NCI-H2029 (cell line): ENCODE measurements around the gene MICU1.
"Not testable (repeated sequence)": the region's sequence is repeated elsewhere in the genome, so short reads cannot be mapped to it uniquely, and the experiment has no call there.

Experiments used
- DNase-seq: peaks from one replicate; lab custom pipeline; 2025; lab: John Stamatoyannopoulos, UW

The MICU1 gene

DNA sequence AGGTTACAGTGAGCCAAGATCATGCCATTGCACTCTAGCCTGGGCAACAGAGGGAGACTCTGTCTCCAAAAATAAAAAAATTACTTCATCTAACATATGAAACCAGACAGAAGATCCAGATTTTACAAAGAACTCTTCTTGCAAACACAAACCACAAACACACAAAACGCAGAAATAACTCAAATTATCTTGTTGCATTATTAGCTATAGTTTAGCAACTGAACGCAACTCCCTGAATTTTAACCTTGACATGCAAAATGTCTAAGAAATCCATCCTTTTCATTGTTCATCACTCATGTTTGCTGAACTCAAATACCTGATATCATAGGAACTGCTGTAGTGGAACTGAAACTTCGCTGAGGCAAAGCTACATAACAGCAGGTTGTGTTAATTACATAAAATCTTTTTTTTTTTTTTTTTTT, 64.1 kb downstream of the MICU1 start:
- no peak for DNase-seq

DNA sequence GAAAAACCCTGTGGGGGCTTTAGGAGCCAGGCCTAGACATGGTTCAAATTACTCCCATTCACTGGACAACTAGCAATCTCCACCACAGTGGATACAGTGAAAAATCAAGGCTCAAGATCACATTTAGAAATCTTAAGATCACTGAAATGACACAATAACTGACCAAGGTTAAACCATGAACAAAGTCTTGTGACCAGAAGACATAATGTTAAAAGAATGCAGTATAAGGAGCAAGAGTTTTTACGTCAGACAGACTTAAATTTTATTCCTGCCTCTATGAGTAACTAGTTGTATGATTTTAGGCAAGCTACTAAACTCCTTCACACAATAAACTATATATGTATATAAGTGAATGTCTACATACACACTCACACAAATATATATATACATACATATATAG, 68.5 kb downstream of the MICU1 start:
- DNase-seq: no peak

DNA sequence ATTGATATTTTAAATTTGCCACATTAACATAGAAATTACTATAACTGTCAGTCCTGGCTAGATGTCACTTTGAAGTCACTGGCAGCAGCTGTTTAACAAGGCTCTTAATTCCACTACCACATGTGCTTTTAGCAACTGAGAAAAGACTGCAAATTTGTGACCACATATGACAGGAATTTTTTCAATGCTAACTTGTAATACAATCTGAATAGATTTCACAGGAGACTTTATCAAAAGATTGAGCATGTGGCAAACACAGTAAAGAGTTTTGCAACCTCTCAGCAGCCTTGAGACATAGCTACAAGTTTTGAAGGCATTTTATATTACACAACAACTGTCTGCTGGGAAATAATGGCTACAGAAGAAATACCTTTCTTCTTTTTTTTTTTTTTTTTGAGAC, 73.0 kb downstream of the MICU1 start:
- DNase-seq: no peak

DNA sequence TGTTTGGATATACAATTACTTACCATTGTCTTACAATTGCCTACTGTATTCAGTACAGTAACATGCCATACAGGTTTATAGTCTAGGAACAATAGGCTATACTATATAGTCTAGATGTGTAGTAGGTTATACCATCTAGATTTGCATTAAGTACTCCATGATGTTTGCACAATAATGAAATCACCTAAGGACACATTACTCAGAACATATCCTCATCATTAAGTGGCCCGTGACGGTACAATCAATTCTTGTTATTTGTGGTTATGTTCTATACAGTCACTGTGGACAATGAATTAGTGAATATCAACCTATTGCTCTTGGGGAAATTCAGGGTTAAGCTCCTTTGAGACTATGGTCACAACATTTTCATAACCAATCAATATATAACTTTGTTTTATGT, 75.6 kb downstream of the MICU1 start:
- no peak for DNase-seq

DNA sequence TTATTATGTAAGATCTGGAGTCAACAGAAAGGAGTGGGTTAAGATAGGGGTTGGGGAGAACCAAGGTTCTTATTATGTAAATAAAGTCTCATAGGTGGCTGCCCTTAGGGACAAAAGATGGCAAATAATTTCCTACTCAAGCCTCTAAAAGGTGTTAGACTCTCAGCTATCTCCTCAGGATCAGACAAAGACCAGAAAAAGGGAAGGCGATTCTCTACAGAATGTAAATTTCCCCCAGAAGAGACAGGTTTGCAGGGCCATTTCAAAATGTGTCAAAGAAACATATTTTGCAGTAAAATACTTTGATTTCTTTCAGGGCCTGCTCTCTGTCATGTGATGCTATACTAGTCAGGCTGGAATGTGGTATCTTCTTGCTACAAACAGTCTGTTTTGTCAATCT, 80.3 kb downstream of the MICU1 start:
- no peak for DNase-seq

DNA sequence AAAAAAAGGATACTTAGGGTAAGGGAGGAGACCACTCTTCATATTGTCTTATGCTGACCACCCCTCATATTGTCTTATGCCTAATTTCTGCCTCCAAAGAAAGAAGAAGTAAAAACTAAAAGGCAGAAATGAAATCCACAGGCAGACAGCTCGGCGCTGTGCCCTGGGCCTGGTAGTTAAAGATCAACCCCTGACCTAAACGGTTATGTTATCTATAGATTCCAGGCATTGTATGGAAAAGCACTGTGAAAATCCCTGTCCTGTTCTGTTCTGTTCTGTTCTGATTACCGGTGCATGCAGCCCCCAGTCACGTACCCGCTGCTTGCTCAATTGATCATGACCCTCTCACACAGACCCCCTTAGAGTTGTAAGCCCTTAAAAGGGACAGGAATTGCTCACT, 82.0 kb downstream of the MICU1 start:
- DNase-seq: not testable (repeated sequence)

DNA sequence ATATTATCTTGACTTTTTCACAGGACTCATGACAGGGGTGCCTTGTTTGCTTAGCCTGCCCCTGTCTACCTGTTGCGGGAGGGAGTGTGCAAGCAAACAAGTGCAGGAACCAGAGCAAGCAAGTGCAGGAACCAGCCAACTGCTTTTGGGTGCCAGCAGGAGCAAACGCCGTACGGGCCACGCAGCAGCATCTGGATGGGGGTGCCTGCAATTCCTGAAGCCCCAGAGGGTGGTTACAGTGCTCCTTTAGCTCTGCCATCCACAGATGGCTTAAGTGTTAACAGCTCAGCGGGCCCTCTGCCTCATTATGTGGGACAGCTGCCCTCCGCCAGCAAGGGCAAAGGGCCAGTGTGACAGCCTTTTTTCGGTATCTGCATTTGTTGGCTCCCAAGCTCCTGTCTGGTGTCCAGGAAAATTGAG, 83.5 kb downstream of the MICU1 start:
- no peak for DNase-seq

DNA sequence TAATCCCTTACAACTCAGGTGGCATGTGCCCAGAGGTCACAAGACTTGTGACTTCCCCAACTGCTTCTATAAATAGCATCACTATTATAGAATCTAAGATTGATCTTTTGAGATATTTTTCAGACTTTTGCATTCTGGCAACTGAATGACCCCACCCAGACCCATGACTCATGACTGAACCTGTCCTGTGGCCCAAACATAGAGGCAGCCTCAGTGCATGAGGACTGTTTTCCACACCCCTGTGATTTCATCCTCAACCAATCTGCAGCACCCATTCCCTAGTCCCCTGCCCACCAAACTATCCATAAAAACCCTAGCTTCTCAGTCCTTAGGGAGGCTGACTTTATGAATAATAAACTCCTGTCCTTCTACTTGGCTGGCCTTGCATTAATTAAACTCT, 84.5 kb downstream of the MICU1 start:
- no peak for DNase-seq

DNA sequence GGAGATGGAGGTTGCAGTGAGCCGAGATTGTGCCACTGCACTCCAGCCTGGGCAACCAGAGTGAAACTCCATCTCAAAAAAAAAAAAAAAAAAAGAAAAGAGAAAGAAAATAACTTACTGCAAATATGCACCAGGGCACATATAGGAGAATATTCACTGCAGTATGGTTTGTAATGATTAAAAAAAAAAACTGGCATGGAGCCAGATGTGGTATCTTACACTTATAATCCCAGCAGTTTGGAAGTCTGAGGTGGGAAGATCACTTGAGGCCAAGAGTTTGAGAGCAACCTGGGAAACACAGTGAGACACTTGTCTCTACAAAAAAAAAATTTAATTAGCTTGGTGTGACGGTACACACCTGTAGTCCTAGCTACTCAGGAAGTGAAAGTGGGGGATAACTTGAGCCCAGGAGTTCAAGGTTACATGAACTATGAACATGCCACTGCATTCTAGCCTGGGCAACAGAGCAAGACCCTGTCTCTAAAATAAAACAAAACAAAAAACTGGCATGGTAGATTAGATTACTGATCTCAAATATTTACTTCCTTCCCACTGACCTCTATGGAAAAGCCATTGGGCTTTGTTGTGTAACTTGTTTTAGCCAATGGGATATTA, 85.6 kb downstream of the MICU1 start:
- DNase-seq: no peak

DNA sequence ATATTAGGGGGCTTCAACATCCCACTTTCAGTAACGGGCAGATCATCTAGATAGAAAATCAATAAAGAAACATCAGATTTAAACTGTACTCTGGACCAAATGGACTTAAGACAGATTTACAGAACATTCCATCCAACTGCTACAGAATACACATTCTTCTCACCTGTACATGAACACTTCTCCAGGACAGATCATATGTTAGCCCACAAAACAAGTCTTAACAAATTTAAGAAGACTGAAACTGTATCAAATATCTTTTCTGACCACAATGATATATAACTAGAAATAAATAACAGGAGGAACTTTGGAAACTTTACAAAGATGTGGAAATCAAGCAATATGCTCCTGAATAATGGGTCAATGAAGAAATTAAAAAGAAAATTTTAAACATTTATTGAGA, 86.7 kb downstream of the MICU1 start:
- DNase-seq: no peak

DNA sequence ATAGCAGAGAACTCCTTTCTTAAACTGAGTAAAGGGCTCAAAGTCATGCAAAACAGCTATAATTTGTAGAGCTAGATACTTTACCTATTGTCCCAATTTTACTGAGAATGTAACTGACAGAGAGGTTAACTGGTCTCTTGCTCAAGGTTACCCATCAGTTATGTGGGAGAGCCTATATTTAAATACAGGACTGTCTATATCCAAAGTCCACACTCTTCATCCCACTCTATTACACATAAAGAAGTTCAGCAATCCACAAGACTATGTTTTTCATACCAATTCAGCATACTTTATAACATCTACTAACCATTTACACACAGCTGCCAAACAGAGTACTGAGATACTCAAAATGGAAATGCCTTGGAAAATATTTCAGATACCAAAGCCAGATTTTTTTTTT, 100.2 kb downstream of the MICU1 start:
- DNase-seq: no peak

DNA sequence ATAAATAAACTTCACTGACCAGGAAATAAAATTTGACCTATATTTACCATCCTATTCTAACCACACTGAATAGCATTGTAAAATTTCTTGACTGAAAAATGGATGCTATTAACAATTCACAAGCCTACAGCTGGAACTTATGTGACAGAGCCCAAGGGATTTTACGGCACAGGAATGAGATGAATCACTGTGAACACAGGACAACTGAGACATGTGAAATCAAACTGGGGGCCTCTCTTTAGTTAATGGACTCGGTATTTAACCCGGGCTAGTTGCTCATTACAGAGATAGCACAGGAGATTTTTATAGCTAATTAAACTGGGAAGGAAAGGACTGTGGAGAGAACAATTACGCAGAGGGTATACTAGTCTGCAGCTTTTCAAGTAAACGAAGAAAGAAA, 100.6 kb downstream of the MICU1 start:
- DNase-seq: no peak

DNA sequence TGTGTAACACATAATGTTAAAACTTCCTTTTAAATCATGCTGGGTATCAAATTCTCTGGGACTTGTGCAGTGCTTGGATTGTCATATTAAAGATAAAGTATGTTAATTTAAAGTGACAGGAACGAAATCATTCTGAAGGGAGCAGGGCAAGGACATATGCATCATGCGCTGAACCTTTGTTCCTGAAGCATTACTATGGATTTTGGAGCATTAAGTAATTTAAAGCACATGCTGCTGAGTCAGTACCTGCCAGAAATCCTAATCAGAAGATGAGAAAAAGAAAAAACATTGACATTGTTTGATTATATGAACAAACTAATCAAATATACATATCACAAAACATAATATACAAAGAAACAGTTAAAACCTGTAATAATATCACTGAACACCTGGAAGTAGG, 101.4 kb downstream of the MICU1 start:
- DNase-seq: no peak

DNA sequence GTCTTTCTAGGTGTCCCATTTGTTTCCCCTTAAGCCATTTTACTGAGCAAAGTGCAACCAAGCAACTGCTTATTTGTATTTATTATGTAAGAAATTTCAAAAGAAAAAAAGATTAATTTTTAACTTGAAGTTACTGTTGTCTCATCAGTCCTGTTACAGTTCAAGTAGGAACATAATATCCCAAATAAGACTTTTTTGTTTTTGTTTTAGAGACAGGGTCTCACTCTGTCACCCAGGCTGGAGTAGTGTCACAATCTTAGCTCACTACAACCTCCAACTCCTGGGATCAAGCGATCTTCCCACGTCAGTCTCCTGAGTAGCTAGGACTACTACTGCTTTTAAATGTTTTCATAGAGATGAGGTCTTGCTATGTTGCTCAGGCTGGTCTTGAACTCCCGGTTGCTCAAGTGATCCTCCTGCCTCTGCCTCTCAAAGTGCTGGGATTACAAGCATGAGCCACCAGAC, 101.9 kb downstream of the MICU1 start:
- no peak for DNase-seq

DNA sequence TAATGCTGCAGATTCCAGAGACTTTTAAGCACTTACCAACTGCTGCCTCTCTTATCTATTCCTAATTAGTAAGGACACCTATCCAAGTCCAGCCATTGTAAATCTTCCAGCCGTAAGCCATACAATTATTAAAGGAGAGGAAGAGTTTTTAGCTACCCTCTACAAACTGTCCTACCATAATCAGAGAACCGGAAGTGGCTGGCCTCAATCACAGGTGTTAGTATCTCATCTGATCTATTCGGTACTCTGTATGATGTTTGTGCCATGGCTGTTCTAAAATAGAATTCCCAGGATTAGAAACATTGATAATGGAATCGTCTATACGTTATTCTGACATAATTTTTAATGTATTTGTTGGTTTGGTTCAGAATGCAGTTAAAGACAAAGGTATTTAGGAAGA, 102.8 kb downstream of the MICU1 start:
- no peak for DNase-seq

DNA sequence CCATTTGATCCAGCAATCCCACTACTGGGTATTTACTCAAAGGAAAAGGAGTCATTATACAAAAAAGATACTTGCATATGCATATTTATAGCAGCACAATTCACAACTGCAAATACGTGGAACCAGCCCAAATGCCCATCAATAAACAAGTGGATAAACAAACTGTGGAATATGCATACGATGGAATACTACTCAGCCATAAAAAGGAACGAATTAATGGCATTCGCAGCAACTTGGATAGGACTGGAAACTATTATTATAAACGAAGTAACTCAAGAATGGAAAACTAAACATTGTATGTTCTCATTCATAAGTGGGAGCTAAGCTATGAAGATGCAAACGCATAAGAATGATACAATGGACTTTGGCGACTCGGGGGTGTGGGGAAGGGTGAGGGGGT, 108.6 kb downstream of the MICU1 start:
- DNase-seq: no peak

DNA sequence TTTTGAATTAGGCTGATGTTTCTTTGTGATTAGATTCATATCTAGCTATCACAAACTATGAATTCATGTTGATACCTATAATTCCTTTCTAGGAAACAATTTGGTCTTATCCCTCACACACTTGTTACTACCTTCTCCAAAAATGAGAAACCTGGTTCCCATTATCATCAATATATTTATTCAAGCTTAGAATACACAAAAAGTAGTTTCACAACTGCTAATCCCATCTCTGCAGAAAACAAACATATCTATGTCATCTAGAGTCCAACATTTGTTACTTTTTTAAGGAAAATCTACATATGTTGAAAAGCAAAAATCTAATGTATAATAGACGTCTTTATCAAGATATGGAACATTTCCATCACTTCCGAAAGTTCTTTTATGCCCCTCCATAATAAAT, 110.4 kb downstream of the MICU1 start:
- no peak for DNase-seq

DNA sequence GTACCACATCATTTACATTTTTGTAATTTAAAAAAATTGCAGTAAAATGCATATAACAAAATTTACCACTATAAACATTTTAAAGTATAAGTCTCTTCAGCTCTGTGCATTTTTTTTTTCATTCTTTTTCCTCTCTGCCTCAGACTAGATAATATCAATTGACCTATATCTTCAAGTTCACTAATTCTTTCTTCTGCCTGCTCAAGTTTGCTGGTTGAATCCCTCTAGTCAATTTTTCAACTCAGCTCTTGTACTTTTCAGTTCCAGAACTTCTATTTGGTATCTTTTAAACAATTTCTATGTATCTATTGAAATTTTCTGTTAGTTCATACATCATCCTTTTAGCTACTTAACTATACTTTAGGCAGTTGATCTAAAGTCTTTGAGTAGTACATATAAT, 112.0 kb downstream of the MICU1 start:
- no peak for DNase-seq

DNA sequence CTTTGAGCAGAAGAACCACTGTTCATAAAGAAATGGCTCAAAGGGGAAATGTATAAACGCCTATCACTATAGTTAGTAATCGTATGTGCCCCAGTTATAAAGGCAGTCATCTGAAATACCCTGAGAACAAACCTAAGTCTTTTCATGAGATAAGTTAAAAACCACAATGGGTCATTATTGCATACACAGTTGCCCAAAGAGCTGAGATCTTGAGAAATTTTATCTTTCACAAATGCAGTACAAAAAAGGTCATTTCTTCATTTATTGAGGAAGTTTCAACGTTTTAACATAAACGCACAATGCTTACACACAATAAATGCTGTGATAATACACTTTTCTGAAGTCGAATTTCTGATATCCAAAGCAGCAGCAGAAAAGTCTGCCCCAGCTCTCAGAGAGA, 114.4 kb downstream of the MICU1 start:
- DNase-seq: no peak

DNA sequence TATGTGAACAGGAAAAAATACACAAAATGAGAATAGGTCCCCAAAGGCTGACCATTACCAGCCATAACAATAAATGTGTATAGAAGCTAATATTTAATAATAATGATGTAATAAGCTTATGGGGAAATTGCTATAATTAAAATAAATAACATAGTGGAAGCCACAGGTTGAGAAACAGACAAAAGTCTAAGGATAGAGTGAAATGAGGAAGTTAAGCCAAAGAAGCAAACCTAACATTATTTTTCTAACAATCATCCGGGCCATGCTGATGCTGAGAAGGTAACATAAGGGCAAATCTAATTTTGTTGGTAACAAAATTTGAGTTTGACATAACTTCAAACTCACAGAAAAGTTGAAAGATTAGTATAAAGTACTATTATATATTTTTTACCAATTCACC, 115.9 kb downstream of the MICU1 start:
- DNase-seq: no peak

DNA sequence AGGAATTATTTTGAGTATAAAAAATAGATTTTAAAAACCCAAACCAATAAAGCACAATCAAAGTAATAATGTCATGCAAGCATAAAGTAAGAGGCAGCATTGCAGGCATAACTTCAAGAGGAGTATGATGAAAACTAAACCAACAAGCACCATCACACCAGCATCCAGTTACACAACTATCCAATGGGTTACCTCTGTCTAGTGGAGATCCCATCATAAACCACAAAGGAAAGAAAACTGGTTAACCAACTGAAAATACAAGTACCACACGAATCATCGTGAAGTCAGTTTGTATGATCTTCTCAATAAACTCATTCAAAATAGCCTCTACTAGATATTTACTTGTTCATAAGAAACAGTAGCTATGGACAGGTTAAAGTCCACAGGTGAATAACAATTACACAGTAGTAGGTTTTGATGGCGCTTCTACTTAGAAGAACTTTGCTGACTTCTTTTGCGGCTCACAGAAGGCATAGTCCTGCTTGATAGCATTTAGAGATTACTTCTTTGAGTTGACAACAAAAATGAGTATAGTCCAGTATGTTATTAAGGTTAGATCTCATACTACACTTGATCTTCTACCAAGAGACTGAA, 116.6 kb downstream of the MICU1 start:
- DNase-seq: no peak

DNA sequence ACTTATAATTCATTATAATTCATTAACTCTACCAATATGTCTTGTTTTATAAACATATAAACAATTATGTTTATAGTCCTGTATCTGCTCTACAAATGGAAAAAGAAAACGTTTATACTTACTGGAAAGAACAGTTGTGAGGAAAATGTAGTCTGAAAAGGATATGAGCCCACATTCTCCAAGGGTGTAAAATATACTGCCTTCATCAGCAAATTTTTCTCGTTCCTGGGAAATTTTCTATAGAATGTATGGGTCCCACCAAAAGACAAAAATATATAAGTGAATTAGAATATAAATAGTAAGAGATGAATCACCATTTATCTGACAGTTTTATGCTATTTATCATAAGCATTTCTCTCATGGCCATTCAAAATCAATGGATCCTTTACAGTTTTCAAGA, 117.8 kb downstream of the MICU1 start:
- DNase-seq: no peak

DNA sequence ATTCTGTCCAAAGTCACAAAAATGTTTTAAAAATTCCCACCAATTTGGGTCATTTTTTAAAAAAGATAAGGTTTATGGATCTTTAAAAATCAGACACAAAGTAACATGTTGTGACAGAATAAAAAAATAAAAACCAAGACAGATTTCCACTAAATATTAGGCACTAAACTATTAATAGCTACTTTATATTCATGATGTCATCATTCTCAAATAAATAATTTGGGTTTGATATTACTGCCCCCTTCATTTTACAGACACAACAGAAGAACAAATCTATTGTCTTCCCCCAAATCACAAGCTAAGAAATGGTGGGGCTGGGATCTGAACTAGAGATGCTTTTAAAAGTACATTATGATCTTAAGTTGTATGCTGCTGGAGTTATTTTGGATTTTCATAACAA, 119.4 kb downstream of the MICU1 start:
- DNase-seq: no peak

DNA sequence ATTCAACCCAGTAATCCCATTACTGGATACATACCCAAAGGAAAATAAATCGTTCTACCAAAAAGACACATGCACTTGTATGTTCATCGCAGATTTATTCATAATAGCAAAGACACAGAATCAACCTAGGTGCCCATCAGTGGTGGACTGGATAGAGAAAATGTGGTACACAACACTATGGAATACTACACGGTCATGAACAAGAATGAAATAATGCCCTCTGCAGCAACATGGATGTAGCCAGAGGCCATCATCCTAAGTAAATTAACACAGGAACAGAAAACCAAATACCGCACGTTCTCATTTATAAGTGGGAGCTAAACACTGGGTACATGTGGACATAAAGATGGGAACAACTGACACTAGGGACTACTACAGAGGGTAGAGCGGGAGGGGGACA, 120.4 kb downstream of the MICU1 start:
- DNase-seq: no peak
